ENCODE data around the gene TBR1.

Gene TBR1

DNA sequence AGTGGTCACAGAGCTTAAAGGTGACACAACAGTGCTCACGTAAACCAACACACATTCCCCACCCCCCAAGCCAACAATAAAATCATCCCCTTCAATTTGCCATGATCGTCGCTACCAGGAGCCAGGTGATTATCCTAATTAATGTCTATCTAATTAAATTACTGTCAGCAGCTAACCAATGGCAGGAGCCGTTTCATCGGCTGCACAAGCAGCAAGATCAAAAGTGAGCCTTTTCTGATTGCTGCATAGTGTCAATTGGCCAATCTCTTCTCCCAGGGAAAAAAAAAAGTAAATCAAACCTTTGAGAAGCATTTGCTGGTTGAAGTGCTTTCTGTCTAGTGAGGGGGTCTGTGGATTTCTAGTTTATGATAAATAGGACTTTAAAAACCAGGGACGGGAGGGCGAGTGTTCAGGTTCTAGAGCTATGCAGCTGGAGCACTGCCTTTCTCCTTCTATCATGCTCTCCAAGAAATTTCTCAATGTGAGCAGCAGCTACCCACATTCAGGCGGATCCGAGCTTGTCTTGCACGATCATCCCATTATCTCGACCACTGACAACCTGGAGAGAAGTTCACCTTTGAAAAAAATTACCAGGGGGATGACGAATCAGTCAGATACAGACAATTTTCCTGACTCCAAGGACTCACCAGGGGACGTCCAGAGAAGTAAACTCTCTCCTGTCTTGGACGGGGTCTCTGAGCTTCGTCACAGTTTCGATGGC is at the start of gene TBR1:
TSS of gene TBR1 (plus strand) at position 311 of the 721 bp plus-strand sequence. CDS start at position 425, 114 bp downstream.
- FAIRE-seq (no peak), DNase-seq (ENCODE audit: low spot score) (no peak)

DNA sequence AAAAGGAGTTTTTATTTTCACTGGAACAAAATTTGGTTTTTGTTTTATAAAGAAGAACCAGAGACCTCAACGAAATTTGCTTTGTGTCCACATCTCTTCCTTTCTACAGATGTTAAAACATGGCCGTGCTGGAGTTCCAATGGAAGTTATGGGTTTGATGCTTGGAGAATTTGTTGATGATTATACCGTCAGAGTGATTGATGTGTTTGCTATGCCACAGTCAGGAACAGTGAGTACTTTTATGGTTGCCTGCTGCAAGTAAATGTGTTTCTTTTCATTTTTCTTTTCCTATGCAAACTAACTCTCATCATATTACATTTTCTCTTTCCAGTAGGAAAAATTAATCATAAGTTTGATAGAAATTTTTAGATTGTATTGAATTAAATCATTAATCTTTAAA is 48.4 kb upstream of the TBR1 start:
- DNase-seq (ENCODE audit: low spot score) (no peak), FAIRE-seq (no peak)

DNA sequence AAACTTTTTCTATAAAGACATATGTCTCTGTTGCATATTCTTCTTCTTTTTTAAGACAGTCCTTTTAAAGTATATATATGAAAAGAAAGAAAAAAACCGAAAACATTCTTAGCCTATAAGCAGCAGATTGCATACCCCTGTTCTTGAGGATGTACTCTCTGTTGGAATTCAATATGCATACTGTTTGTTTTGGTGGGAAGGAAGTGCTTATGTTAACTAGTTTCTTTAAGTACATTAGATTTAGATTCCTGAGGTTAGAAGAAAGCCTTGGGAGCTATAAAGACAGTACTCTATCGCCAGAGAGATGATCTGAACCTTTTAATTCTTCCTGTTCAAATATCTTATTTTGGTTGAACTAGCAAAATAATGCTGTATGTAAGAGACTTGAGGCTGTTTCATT is 46.8 kb upstream of the TBR1 start:
- FAIRE-seq (no peak), DNase-seq (ENCODE audit: low spot score) (no peak)

DNA sequence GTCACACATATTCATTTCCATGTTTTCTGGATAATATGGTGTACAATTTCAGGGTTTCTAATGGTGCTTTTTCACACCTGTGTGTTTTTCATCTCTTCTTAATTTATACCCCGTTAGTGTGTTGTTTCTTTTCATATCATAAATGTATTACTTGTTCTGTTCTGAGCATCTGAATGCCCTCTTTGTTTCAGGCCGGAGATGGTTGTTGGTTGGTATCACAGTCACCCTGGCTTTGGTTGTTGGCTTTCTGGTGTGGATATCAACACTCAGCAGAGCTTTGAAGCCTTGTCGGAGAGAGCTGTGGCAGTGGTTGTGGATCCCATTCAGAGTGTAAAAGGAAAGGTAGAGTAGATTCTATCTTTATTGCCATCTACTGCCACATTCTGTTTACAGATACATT is 45.1 kb upstream of the TBR1 start:
- DNase-seq (ENCODE audit: low spot score) (no peak), FAIRE-seq (no peak)

DNA sequence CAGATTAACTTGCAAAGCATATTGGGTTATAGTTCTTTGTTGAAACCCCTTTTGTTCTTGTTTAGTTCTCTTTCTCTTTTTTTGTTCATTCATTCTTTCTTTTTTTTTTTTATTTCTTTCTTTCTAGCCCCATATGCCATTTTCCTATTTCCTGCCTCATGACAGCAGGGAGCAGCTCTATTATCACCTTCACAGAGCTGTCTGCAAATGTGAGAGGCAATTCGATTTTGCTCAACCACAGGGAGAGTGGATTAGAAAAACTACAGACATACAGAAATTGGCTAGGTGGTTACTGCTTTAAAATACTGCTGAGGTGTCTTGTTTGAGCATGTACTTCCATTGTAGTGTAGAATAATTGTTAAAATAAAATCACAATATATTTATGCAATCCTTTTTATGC is 44.2 kb upstream of the TBR1 start:
- no peak for DNase-seq (ENCODE audit: low spot score)
- FAIRE-seq: no peak

DNA sequence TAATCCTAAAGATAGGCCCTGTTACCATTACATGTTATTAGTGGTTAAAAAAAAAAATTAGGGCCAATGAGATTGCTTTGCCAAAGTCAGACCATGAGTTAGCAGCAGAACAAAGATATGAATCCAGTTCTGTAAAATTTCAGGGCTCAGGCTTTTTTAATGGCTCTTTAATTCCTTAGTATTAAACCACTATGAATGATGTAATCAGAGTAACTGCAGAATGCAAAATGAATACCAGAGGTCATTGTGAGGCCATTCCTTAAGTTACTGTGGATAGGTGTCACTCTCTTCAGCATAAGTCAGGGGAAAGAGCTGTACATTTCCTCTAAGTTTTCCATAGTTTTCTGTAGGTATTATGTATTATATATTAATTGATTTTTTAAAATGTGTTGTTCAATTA is 42.2 kb upstream of the TBR1 start:
- no peak for DNase-seq (ENCODE audit: low spot score)
- no peak for FAIRE-seq

DNA sequence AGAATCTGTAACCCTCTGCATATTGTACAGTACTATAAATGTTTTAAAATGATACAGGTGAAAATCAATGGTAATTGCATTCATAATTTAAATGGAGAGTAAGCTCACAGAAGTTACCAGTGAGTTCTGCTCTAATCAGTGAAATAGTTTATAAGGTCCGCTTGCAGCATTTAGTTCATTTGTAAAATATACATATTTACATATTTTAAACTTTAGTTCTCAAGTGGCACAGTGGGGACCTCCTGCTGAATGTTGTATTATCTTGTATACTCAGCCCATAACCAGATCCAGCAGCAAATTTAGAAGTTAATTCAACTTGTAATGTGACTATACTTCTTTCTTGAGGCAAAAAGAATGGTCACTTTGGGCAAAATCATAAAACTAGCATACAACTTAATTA is 41.7 kb upstream of the TBR1 start:
- DNase-seq (ENCODE audit: low spot score): no peak
- FAIRE-seq: no peak

DNA sequence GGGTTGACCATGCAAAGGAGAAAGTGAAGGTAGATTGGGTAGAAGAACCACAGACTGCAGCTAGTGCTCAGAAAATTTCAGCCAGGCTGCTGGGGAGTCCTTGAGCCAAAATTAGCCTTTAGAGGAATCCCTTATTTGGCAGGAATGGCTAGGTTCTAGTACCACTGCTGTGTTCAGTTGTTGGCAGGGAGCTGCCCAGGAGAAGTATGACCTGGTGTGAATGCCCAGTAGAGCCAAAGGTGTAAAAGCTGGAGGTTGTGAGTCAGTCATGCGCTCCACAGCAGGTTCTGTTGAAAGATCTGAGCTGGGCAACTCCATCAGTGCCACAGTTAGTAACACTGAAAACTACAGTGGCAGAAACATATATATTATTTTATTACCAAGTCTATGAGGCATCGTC is 36.4 kb upstream of the TBR1 start:
- DNase-seq (ENCODE audit: low spot score) (no peak), FAIRE-seq (no peak)

DNA sequence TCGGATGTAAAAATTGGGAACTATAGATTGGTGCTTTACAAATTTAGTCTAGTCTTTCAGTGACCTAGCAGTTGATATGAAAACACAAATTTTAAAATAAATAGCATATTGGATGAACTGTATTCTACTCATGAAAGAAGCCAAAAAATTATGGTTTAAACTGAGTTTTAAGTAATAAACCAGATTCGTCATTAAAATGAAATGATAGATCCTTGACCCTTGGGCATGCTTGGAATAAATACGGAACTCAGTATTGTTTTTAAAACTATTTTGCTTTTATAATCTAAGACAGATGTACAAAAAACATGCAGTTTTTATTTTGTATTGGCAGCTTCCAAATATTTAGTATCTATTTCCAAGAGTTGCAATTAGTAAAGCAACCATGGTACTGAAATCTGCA is 34.6 kb upstream of the TBR1 start:
- no peak for FAIRE-seq
- no peak for DNase-seq (ENCODE audit: low spot score)

DNA sequence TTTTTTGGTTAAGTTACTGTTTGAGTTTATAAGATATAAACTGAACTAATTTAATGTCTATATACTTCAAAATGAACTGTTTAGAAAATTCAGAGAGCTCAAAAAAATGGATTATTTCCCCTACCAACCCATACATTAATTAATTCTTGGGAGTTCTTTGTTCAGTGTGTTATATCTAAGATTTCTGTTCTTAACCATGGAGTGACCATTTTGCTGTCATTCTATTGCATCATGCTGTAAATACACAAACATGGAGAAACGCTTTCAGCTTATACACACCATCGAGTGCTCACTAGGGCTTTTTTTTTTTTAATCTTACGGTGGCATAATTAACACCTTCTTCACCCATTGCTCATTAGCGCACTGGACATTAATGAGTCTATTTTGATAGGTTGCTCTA is 33.4 kb upstream of the TBR1 start:
- FAIRE-seq (no peak), DNase-seq (ENCODE audit: low spot score) (no peak)

DNA sequence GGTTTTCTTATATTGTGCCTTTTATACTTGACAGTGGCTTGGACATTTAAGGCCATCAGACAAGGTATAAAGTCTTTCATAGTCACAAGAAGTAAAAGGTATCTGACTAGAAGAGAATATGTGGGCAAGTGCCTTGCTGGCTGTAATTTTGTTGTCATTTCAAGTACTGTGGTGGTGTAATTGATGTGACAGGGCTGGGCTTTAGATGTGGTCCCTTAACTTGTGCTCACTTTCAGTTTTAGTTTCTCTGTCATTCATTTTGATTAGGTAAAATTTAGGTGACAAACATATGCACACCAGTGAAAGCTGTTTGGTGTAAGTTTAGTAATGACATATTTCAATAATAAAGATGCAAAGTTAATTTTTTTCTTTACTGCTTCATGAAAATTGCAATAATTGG is 31.2 kb upstream of the TBR1 start:
- FAIRE-seq: no peak

DNA sequence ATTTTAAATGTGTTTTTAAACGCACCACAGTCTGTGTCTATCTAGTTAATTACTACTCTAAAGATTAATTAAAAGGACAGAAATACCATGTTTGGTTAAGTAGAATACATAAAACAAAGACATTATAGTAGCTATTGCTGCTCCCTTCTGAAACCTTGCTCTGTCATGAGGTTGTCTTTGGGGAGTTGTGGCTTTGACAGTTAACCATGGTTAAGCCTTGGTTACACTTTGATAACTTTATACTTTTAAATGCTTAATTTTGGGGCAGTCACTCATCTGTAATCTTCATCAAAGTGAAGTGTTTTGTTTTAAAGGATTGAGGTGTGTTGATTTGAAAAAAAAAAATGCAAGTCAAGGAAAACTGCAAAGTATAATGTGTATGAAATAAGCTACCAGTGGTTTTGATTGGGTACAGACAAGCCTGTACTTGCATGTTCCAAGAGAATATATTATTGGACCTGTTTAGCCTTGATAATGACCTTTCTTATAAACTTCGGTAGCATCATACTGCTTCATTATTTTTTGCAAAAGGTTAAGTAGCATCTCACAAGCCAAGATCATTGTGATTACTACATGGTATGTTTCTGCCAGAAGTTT is 29.8 kb upstream of the TBR1 start:
- no peak for FAIRE-seq
- no peak for DNase-seq (ENCODE audit: low spot score)

More for the DNA sequence above, 31.2 kb upstream of the TBR1 start:
- DNase-seq (ENCODE audit: low spot score): no peak

DNA sequence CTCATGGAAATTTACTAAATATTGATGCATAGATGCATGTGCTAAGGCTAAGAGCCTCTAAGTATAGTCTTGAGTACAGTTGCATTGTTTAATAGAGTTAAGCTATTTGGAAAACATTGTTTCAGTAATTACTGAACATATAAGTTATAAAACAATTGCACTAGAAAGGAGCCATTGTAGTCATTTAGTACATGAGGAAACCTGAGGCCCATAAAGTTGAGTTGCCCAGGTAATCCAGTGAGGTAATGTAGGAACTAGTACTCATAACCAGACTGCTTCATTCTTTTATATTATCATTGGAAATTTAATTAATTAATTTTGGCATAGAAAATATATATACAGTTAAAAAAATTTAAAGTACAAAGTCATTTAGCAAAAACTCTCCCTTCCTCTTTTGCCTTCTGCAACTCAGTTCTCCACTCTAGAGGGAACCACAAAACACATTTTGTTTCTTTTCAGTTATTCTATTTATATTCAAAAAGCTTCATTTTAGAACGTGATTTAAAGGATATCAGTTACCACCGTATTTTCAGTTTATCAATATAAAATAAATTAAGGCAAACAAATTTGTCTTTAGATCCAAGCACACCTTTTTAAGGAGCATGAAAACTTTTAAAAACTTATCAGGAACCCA is 27.8 kb upstream of the TBR1 start:
- DNase-seq (ENCODE audit: low spot score): no peak
- no peak for FAIRE-seq

DNA sequence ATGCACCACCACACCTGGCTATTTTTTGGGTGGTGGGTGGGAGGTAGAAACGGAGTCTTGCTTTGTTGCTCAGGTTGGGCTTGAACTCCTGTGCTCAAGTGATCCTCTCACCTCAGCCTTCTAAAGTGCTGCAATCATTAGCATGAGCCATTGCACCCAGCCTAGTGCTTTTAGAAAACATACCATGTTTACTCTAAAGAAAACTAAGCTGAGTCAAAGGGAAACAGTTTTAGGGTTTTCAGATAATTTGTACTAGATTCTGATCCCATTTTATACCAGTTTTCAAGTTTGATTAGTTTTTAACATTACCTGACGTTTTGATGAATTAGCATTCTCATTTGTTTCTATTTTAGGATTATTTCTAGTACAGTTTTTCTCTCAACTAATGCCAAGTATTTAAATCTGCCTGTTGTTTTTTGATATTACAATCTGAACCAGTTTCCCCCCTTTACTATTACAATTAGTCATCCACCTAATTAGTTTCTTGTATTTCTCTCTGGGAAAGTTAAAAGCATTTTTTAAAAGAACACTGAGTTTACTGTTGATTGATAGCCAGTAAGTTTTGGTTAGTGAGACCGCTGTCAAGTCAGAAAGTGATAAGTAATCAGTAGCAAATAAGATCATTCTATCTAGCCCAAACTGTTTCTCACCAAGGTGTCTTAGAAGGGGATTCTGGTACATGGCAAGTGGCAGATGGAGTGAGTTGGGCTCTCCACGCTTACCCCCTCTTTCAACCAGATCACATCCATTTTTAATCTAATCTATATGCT is 24.2 kb upstream of the TBR1 start:
- no peak for FAIRE-seq
- no peak for DNase-seq (ENCODE audit: low spot score)

DNA sequence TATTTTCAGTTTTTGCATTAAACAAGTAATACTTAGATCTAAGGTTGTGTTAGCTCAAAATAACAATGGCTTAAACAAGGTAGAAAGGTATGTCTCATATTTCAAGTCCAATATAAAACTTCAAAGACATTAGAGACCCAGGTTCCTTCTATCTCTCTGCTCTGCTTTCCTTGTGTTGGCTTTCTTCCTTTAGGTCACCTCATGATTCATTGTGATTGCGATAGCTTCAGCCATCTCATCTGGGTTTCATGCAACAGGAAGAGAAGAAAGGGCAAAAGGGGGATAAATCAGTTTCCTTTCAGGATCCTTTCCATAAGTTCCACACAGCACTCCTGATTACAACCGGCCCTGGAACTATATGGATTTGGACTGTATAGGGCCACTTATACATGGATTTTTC is 16.0 kb upstream of the TBR1 start:
- FAIRE-seq (no peak), DNase-seq (ENCODE audit: low spot score) (no peak)

DNA sequence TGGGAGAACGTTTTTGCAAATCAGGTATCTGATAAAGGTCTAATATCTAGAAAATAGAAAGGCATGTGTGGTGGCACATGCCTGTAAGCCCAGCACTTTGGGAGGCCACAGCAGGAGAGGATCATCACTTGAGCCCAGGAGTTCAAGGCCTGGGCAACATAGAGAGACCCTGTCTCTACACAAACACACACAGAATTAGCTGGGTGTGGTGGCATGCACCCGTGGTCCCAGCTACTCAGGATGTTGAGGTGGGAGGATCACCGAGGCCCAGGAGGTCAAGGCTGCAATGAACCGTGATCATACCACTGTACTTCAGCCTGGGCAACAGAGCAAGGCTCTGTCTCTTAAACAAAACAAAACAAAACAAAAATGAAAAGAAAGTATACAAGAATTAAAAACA is 13.8 kb upstream of the TBR1 start:
- FAIRE-seq: no peak
- DNase-seq (ENCODE audit: low spot score): no peak

DNA sequence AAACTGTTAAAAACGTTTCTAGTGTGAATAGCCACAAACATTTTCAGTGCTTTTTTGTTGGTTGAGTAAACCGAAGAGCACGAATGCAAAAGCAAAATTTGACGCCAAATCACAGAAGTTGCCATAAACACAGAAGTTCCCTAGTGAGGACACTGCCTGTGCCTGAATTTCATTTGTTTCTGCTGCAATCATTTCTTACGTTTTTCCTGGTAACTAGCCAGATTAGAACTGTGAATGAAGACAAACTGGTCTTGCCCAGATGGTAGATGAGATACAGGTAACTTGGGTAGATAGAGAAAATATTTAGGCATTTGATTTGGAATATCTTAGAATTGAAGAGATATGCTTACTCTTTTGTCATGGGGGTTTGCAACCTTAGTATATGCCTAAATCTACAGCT is 9.8 kb upstream of the TBR1 start:
- FAIRE-seq: no peak
- DNase-seq (ENCODE audit: low spot score): no peak

DNA sequence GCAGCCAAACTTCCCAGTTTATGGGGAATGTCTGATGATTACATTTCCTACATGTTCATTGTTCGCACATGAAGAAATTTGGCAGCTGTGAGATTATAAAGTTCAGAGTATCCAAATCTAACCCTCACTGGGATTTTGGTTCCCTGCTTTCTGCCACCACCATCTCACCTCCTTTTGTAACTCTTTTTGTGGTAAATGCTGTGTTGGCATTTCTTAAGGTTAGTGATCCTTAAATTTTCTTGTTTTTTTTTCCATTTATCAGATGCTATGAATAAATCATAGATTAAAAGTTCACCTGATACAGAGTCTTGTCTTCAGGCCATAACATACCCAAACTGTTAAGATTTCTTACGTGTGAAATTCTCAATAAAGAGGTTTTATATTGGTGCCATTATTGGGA is 8.5 kb upstream of the TBR1 start:
- FAIRE-seq (no peak), DNase-seq (ENCODE audit: low spot score) (no peak)

DNA sequence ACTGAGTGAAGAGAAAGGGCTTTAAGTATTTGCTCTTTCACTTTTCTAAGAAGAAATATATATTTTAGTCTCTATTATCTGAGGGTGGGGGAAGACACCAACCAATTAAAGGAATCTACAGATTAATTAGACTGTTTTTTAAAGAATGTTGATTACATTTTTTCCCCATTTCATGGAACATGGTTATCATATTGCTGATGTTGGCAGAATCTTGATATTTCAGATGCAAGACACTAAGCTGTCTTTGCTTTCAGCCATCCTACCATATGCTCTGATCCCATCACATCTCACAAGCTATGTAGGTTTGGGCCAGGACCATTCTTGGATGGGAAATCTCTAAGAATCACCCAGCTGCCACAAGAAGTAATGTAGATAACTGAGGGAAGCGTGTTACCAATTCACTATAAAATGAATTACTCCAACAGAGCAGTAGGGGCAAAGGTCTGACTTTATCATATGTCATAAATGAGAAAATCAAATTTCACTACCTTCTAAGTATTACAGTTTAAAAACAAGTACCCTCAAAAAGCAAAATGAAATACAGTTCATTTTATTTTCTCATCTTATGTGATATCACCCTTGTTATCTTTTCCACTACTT is 6.7 kb upstream of the TBR1 start:
- no peak for FAIRE-seq
- no peak for DNase-seq (ENCODE audit: low spot score)

DNA sequence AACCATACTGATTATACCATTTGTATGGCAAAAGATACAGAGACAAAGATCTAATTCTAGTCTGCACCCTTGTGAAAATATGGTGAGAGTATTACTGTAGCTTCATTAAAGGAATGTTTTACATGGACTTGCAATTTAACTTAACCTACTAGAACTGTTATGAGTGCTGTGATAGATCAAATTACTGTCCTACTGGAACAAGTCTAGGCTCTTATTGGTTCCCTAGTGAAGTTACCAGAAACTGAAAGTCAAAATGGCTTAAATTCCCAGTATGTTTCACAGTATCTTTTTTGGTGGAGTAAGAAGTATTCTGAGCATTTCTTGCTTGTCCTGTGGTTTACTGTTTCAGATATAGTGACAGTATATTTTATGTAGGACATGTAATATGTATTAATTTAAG is 3.8 kb upstream of the TBR1 start:
- DNase-seq (ENCODE audit: low spot score) (no peak), FAIRE-seq (no peak)

DNA sequence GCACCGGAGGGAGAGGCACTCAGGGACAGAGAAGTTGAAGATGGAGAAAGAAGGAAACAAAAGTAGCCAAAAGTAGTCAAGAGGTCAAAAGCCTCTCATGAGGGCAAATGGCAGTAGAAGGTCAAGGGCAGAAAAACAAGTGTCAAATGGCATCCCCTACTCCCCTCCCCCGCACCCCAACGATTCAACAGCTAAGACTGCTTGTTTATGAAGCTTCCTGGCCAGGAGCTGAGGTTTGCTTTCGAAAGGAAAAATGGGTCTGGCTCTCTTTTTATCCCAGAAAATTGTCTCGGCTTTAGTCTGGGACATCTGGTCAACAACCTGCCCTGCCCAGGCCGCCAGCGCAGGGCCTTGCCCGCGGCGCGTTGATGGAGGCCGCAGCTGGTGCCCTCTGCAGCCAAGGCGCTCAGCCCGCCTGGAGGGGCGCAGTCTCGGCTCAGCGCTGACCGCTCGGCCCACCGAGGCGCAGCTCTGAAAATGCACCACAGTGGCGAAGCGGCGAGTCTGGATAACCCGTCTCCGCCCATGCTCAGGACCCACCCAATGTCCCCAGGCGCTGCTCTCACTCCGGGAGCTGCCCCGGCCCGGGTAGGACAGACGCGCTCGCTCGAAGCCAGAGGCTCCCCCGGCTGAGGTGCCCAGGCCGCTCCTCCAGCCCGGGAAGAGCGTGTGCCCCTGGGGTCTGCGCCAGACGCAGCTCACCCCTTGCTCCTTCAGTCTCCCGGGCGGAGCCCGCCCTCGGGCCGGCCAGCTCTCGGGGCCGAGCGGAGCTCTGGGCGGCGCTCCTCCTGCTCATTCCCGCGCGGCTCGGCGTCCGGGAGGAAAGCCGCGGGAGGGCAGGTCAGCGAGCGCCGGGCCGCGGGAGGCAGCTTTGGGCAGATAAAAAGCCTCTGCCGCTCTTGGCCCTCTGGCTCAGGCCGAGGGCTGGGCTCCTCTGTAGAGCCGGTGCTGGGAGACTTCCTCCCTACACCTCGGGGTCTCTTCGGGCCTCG is 1.8 kb upstream of the TBR1 start:
- DNase-seq (ENCODE audit: low spot score): no peak
- FAIRE-seq: no peak

All from urothelium cell line (cell line).